ENCODE results near the gene TCF12. TPM values are rescaled to one million over a fixed set of nuclear protein-coding genes. Genes with fewer than 3 reads are reported as not detected.

Gene TCF12
- polyA plus RNA-seq, 1 donor (not counting 4 experiments of a cell fraction or from before 2014, with no cell fraction given) = 48.3 TPM

DNA sequence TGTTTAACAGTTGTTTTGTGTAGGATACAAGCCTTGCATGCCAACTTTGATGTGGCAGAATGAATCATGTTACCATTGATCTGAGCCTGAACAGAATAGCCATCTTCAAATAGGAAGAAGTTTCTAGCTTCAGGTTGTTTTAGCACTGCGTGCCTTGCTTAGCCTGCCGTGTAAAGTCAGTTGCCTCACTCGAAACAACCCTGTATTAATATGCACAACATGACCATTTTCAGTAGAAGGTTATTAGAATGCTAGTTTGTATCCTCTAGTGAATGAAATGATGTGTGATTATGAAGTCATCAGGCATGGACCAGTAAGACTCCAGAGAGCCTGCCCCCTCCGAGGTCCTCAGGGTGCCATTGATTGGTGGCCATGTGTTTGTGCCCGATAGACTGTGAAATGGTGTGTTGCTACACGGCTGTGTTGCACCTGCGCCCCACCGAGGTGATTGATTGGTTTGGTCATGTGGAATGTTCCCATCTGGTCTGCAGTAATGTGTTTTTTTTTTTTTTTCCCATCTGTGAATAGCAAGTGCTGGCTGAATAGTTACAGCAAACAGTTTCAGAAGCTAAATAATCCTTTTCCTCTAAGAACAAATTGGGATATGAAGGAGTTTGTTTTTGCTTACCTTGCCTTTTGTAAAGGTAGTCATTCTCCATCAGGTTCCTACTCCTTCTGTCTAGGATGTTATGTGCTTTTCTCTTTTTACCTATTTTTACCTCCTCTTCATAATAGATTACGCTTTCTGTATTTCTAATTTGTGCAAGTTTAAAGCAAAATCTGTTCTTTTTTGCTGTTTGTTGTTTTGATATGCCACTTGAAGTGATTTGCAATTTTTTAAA is 214.9 kb downstream of the TCF12 start:
- FAIRE-seq = no peak
- dilution Hi-C loops (cut with MboI; ENCODE audit: extremely low pct_ligation_motif_present, low sequenced_read_pairs) = no loop called here

GRCh38 chr15:57134071-57134605 is 215.7 kb downstream of the TCF12 start:
- Histone ChIP-seq H3K9me1 (ENCODE audit: control insufficient read depth, extremely low read depth, insufficient read depth, low read length) (no peaks in the 10 kb centered on the region), H4K20me1 (ENCODE audit: control insufficient read depth, extremely low read depth, insufficient read depth, low read length) (no peaks in the 10 kb centered on the region), H3K9me3 (ENCODE audit: control insufficient read depth, low read depth, low read length) (no peaks in the 10 kb centered on the region), H3K4me2 (ENCODE audit: control insufficient read depth, extremely low read depth, insufficient read depth, low read depth, low read length) (no peak overlapping the region), H3K4me3 (ENCODE audit: control insufficient read depth in 2 of 3, extremely low read depth in 1 of 3, insufficient read depth in 2 of 3, low read depth in 1 of 3, low read length in 3 of 3) (no peak overlapping the region), H3K4me1 (ENCODE audit: control insufficient read depth, extremely low read depth, insufficient read depth, low read length) (no peaks in the 10 kb centered on the region), H3K79me2 (ENCODE audit: control insufficient read depth, insufficient read depth, low read length) (peaks cover 5% of the 10 kb centered on the region), H3K9ac (ENCODE audit: control insufficient read depth, extremely low read depth, insufficient read depth, low read length) (no peak overlapping the region), H3K27ac (ENCODE audit: control insufficient read depth, insufficient read depth, low read length) (no peak overlapping the region), H2AFZ (ENCODE audit: control insufficient read depth, low read length) (no peak overlapping the region), H3K36me3 (ENCODE audit: control insufficient read depth in 2 of 2, extremely low read depth in 1 of 2, insufficient read depth in 2 of 2, low read length in 2 of 2) (no peaks in the 10 kb centered on the region), H3K27me3 (ENCODE audit: control insufficient read depth, extremely low read depth, insufficient read depth, low read length) (no peaks in the 10 kb centered on the region)
- dilution Hi-C loops (cut with MboI; ENCODE audit: extremely low pct_ligation_motif_present, low sequenced_read_pairs) = no loop called here
- DNase-seq (ENCODE audit: low read depth, low spot score) (no peak), FAIRE-seq (no peak)
- TF ChIP-seq CTCF (optimal IDR thresholded peaks at IDR 0.05 in 1 of 3, IDR thresholded peaks at IDR 0.05 in 1 of 3, conservative IDR thresholded peaks at IDR 0.05 in 1 of 3; ENCODE audit: extremely low read depth in 1 of 3, insufficient read depth in 2 of 3, low read length in 3 of 3) (no peak), EZH2 (IDR thresholded peaks at IDR 0.05; ENCODE audit: low read length) (no peak)

More for the DNA sequence above, 214.9 kb downstream of the TCF12 start:
- Histone ChIP-seq H3K9ac (ENCODE audit: control insufficient read depth, extremely low read depth, insufficient read depth, low read length) (no peak overlapping the region), H2AFZ (ENCODE audit: control insufficient read depth, low read length) (no peak overlapping the region), H3K27ac (ENCODE audit: control insufficient read depth, insufficient read depth, low read length) (no peak overlapping the region), H4K20me1 (ENCODE audit: control insufficient read depth, extremely low read depth, insufficient read depth, low read length) (no peaks in the 10 kb centered on the region), H3K4me3 (ENCODE audit: control insufficient read depth in 2 of 3, extremely low read depth in 1 of 3, insufficient read depth in 2 of 3, low read depth in 1 of 3, low read length in 3 of 3) (no peak overlapping the region), H3K4me2 (ENCODE audit: control insufficient read depth, extremely low read depth, insufficient read depth, low read depth, low read length) (no peak overlapping the region), H3K36me3 (ENCODE audit: control insufficient read depth in 2 of 2, extremely low read depth in 1 of 2, insufficient read depth in 2 of 2, low read length in 2 of 2) (no peaks in the 10 kb centered on the region), H3K9me1 (ENCODE audit: control insufficient read depth, extremely low read depth, insufficient read depth, low read length) (no peaks in the 10 kb centered on the region), H3K9me3 (ENCODE audit: control insufficient read depth, low read depth, low read length) (no peaks in the 10 kb centered on the region), H3K27me3 (ENCODE audit: control insufficient read depth, extremely low read depth, insufficient read depth, low read length) (no peaks in the 10 kb centered on the region), H3K4me1 (ENCODE audit: control insufficient read depth, extremely low read depth, insufficient read depth, low read length) (no peaks in the 10 kb centered on the region), H3K79me2 (ENCODE audit: control insufficient read depth, insufficient read depth, low read length) (peaks cover 5% of the 10 kb centered on the region)
- TF ChIP-seq CTCF (optimal IDR thresholded peaks at IDR 0.05 in 1 of 3, IDR thresholded peaks at IDR 0.05 in 1 of 3, conservative IDR thresholded peaks at IDR 0.05 in 1 of 3; ENCODE audit: extremely low read depth in 1 of 3, insufficient read depth in 2 of 3, low read length in 3 of 3) = no peak
- DNase-seq (ENCODE audit: low read depth, low spot score) = no peak

Data from keratinocyte (primary cell).